HG03064 (cell line): ENCODE data around the gene NTRK3.

ENCODE experiments used
- ATAC-seq: cut with Tn5 transposase; IDR thresholded peaks from one replicate; pipeline ENCODE4 v1.9.1; 2021; ENCODE audit warnings: low read depth; ENCODE audit not compliant: unreplicated experiment

The NTRK3 gene

GRCh38 chr15:88127432-88127790 lies 129.1 kb downstream of the NTRK3 start:
- no peak for ATAC-seq

DNA sequence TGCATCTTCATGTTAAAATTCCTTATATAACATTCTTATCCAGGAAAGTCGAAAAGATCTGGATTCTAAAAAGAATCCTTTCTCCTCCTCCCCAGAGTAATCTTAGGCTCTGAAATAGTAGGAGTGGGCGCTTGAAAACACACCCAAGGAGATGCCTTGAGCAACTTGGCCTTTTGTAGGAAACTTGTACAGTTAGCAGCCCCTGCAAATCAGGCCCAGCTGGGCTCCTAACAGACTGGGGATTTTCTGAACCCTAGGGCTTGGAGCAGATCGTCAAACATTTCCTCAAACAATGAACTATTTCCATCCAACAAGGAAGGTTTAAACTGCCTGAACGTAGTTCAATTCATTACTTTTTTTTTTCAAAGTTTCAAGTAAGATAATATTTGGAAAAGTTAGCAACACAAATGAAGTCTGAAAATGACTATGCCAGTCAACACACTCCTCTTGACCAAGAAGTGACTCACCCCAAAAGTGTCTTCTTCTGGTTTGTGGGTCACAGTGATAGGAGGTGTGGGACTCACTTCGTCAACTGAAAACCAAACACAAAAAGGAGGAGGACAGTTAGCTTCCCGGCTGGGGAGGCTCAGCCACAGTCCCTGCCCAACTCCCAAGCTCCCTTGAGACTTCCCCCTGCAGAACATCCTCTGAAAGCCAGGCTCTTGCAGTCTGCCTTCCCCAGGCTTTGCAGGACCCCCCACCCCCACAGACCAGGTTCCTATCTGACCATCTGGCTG lies 129.7 kb downstream of the NTRK3 start:
- ATAC-seq, result no peak

DNA sequence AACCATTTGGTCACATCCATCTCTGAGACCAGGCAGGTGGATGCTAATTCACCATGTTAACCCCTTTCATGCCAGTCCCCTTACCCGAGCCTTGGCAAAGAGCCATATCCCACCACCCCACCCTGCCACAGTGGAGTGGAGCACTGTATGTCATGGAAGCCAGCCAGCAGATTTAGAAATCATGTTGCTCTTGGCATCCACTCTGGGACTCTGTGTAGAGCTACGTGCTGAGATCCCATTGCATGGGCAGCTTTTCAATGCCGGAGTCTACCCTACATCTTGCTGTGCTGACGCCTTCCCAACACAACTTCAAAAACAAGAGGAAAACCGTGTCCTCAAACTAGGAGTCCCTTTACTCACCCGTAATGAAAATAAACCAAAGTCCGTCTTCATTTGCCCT lies 131.0 kb downstream of the NTRK3 start:
- no peak for ATAC-seq

DNA sequence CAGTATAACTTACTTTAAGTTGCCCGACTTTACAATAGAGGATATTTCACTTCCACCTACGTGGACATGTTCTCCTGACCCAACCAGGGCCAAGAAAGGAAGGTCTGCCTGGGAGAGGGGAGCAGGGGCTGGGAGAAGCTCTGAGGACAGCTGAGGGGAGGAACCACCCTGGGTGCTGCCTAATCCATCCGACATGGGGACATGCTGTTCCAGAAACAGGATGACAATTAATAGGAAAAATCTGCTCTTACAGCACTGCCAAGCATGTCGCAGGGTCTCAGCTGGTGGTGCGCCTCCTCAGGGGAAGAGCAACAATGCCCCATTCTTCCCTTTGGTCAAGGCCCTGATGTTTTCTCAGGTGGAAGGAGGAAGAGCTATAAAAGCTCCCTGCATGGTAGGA lies 132.3 kb downstream of the NTRK3 start:
- no peak for ATAC-seq

GRCh38 chr15:88121968-88122530 lies 134.5 kb downstream of the NTRK3 start:
- ATAC-seq, result no peak

DNA sequence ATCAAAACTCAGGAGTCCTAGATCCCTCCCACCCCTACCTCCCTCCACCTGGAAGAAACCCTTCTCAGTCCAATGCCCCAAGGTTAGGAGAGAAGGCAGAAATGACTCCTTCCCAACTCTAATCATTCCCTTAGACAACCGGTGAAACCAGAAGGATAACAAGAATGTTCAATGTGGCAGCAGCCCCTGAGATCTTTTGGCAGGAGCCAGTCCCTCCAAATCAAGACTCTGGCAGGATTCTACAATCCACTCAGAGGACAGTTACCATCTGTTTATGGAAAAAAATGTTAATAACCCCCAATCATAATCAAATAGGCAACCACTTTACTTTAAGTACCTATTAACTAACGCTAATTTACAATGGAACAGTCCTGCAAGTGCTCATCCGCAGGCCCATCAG lies 136.5 kb downstream of the NTRK3 start:
- no peak for ATAC-seq

DNA sequence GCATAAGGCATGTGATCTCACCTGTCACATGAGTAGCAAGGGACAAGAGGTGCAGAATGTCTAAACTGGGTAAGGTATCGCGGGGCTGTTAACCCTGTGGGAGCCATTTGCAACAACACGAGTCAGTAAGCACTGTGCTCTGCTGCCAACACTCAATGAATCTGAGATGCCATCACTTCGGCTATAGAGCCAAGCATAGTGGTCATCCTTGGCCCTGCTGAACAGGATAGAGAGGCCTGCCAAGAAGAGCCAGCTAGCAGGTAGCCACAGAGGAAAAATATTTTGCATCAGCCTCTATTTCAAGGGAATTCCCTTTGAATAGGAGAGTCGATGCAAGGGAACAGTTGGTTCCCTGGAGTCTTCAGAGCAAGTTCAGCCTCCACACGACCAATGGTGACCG lies 137.8 kb downstream of the NTRK3 start:
- ATAC-seq, result no peak

DNA sequence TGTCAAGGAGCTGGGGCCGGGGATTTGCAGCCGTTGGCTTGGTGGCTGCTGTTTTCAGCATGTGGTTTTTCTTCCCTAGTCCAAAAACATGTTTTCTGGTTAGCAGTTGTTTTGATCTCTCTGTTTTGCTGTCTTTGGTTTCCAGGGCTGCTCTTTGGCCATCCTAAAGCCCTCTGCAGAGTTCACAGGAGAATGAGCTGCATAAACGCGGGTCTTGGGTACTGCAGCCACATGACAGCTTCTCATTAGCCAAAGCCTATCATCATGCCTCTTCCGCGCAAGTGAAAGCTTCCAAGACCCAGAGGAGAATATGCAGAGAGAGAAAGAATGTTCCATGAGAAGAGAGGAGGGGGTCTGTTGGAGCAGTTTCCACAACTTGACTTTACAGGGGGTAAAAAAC lies 138.5 kb downstream of the NTRK3 start:
- ATAC-seq, result no peak

DNA sequence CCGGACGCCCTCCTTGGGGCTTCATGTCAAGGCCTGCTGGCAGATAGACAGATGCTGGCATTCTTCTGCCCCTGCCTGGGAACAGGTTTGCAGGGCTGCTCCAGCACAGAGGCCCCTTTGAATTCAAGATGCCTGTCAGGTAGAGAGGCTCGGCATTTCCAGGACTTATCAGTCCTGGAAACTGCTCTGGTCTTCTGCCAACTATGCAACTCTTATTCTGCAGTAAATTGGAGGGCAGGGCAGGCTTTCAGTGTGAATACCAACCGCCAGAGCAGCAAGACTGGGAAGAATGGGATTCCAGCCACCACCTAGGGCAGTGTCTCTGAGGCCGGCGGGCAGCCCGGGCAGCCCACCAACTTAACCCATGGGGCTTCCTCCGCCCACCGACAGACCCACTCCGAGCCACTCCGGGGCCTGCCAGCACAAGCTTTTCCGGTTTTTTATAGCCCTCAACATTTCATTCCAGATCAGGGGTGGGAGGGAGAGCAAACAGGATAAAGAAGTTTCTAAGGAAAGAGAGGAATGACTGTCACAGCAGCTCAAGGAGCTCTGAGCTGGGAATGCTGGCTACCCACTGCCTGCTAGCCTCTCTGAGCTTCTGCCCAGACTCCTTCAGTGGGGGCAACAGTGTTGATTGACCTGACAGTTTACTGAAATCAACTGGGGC lies 140.9 kb downstream of the NTRK3 start:
- no peak for ATAC-seq

GRCh38 chr15:88113613-88114308 lies 142.8 kb downstream of the NTRK3 start:
- no peak for ATAC-seq

DNA sequence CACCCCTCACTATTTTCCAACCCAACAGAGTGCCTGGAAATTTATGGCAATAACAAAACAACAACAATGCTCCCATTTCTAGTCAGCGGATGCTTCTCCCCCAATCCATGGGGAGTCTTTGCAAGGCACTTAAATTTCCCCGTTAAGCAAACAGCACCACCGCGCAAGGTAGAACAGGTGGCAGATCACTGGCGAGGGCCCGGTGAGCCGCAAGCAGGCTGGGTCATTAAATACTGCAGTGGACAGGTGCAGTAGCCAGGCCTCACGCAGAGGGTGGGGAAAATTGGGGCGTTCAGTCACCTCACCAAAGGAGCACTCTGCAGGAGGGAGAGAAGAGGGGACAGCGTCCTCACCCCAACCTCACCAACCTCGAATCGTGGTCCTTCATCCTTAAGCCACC lies 147.5 kb downstream of the NTRK3 start:
- ATAC-seq, result no peak

GRCh38 chr15:88108477-88108876 lies 148.1 kb downstream of the NTRK3 start:
- ATAC-seq, result no peak

DNA sequence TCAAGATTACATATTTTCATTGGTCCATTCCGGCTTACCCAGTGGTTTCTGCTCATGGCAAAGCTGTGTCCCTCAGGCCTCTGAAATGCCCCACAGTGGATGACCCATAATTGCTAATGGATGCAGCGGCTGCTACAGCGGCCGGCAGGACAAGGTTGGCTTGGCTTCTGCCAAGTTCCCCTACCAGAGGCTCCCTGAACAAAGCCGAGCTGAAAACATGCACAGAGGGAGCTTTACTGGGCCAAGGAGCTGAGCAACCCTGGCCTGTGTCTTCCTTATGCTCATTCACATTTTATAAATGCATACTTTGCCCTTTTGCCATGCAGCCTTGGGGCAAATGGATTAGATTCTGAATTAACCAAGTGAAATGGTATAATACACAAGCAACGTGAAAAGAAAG lies 150.5 kb downstream of the NTRK3 start:
- no peak for ATAC-seq

- ATAC-seq, result no peak
These were observed 152.2 kb downstream of the NTRK3 start for GRCh38 chr15:88104357-88104756.

GRCh38 chr15:88100181-88100580 lies 156.4 kb downstream of the NTRK3 start:
- no peak for ATAC-seq

- ATAC-seq, result no peak
These were observed 158.2 kb downstream of the NTRK3 start for GRCh38 chr15:88098361-88098760.

- no peak for ATAC-seq
These were observed 165.0 kb downstream of the NTRK3 start for GRCh38 chr15:88091444-88092016.

GRCh38 chr15:88090481-88091011 lies 166.0 kb downstream of the NTRK3 start:
- ATAC-seq, result no peak

- ATAC-seq, result no peak
These were observed 166.8 kb downstream of the NTRK3 start for GRCh38 chr15:88089731-88090130.

GRCh38 chr15:88089024-88089620 lies 167.4 kb downstream of the NTRK3 start:
- no peak for ATAC-seq
